IPS-18a (cell line): ENCODE measurements around the gene XPO5.
"Not testable (repeated sequence)": the region's sequence is repeated elsewhere in the genome, so short reads cannot be mapped to it uniquely, and the experiment has no call there.

ENCODE experiments used
- H3K27ac ChIP-seq: one replicate; pipeline ENCODE4 v1.5.1; 2013; ENCODE audit warnings: low read length
- H3K27me3 ChIP-seq: one replicate; pipeline ENCODE4 v1.6.1; 2013; ENCODE audit warnings: mild to moderate bottlenecking, low read length; ENCODE audit not compliant: control insufficient read depth, insufficient read depth
- H3K36me3 ChIP-seq: one replicate; pipeline ENCODE4 v1.6.1; 2013; ENCODE audit warnings: low read depth, low read length; ENCODE audit not compliant: control insufficient read depth
- H3K4me1 ChIP-seq: one replicate; pipeline ENCODE4 v1.6.1; 2013; ENCODE audit warnings: low read depth, low read length; ENCODE audit not compliant: control insufficient read depth
- H3K4me3 ChIP-seq: one replicate; pipeline ENCODE4 v1.5.1; 2013; ENCODE audit warnings: low read length
- H3K9ac ChIP-seq: one replicate; pipeline ENCODE4 v1.6.1; 2013; ENCODE audit warnings: mild to moderate bottlenecking, low read length, moderate library complexity
- H3K9me3 ChIP-seq: one replicate; pipeline ENCODE4 v1.6.1; 2013; ENCODE audit warnings: low read depth, low read length; ENCODE audit not compliant: control insufficient read depth

Gene XPO5

DNA sequence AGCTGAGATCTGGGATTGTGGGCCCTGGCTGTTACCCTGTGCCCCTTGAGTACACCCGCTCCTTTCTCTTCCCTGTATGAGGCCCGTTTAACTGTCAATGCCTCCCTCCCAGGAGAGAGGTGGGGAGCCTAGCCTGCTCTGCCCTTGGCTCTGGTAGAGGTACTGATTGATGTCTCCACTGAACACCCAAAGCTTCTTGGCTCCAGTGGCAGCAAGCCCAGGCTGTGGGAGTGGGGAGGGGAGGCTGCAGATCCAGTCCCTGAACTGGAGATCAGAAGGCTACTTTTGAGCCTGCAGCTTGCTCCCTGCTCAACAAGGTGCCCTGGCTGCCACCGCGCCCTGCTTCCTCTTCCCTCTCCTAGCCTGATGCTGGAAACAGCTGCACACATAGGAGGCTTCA, 73.2 kb downstream of the XPO5 start:
- Histone ChIP-seq H3K4me3 (no peak overlapping the region), H3K4me1 (no peaks in the 10 kb centered on the region), H3K27ac (no peak overlapping the region), H3K36me3 (peaks cover 73% of the 10 kb centered on the region), H3K9me3 (no peaks in the 10 kb centered on the region), H3K27me3 (peaks cover 3% of the 10 kb centered on the region), H3K9ac (no peak overlapping the region)

DNA sequence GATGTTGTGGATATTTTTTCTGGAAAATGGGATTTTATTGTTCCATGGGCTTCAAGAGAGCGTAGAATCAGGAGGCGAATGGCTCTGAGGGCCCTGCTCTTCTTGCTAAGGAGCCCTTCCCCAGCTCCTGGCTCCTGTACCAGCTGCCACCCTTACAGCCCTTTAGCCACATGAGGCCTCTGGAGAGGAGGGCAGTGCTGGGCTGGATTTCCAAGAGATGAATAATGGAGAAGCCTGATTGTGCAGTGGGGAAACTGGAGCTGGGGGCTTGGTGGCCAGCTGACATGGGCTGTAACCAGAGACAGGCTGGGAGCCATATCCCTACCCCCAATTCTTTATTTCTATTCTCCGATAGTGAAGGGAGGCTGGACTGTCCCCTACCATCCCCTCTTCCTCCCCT, 74.9 kb downstream of the XPO5 start:
- Histone ChIP-seq H3K27me3 (no peaks in the 10 kb centered on the region), H3K4me1 (no peaks in the 10 kb centered on the region), H3K9me3 (no peaks in the 10 kb centered on the region), H3K9ac (no peak overlapping the region), H3K27ac (no peak overlapping the region), H3K4me3 (no peak overlapping the region), H3K36me3 (peaks cover 73% of the 10 kb centered on the region)

DNA sequence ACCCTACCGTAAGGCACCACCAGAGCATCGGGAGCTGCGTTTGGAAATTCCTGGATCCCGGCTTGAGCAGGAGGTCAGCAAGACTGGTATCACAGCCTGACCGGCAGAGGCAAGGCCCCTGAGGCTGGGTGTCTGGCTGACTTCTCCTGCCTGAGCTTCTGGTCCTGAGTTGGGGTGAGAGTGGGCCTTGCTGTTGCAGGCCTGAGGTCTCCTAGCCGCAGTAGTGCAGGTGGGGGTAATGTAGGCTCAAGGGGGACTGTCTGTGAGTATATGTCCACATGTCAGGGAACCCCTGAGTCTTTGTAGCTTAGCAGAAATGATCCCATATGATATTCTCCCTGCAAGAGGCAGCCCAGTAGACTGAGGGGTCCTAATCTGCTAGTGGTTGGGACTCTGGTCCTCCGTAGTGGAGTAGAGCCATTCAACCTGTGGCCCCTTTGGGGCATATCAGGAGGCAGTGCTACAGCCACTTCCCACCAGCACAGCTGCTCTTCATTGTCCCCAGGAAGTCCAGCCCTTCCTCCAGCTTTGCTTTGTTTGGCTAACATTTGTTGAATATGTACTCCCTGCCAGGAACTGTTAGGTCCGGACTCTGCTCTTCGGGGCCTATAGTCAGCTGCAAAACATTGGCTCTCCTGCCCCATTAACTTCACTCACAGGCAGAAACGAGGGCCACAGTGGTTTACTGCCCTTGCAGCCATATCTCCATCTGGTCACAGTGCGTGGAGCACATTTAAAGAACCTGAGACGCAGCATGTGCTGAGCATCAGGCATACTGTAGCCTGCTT, 76.6 kb downstream of the XPO5 start:
- Histone ChIP-seq H3K9me3 (no peaks in the 10 kb centered on the region), H3K4me1 (no peaks in the 10 kb centered on the region), H3K27ac (no peak overlapping the region), H3K36me3 (peaks cover 61% of the 10 kb centered on the region), H3K9ac (no peak overlapping the region), H3K27me3 (no peaks in the 10 kb centered on the region), H3K4me3 (no peak overlapping the region)

DNA sequence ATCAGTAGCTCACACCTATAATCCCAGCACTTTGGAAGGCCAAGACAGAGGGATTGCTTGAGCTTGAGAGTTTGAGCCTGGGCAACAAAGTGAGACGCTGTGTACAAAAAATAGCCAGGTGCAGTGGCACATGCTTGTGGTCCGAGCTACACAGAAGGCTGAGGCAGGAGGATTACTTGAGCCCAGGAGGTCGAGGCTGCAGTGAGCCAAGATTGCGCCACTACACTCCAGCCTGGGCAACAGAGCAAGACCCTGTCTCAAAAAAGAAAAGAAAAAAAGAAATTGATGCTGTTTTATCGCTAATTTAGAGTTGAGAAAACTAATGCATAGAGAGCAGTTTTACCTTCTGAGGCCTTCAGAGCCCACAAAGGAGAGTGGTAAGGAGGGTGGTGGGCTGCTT, 77.5 kb downstream of the XPO5 start:
- H3K4me3 ChIP-seq, H3K27me3 ChIP-seq, H3K4me1 ChIP-seq, H3K9ac ChIP-seq, H3K27ac ChIP-seq, H3K9me3 ChIP-seq: not testable (repeated sequence)
- peaks cover 56% of the 10 kb centered on the region for H3K36me3 ChIP-seq

DNA sequence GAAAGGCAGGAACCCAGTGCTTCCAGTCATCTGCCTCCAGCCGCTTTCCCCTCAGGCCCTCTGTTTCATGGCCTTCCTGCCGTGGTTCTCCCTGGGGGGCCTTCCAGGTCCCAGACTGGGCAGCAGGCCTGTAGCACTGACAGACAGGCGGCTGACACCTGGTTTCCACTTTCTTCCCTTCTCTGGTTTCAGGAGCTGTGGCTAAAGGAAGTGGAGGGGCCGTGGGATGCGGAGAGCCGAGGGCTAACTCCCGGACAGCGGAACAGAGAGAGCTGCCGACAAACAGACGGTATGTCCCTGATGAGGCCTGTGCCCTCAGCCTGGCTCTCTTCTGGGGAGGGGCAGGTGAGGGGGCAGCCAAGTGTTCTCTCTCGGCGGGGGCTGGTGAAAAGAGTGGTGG, 78.1 kb downstream of the XPO5 start:
- Histone ChIP-seq H3K27me3 (no peaks in the 10 kb centered on the region), H3K9ac (no peak overlapping the region), H3K4me1 (no peaks in the 10 kb centered on the region), H3K4me3 (no peak overlapping the region), H3K36me3 (peaks cover 50% of the 10 kb centered on the region), H3K27ac (no peak overlapping the region), H3K9me3 (no peaks in the 10 kb centered on the region)

DNA sequence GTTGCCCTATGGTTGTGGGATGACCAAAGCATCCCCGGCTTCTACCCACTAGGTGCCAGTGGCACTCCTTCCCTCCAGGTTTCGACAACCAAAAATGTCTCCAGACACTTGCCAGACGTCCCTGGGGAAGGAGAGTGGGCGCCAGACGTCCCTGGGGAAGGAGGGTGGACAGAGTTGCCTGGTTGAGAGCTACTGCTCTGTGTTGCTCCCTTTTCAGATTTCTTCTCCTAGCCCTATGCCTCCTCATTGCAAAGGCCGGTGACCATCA, 78.8 kb downstream of the XPO5 start:
- no peak overlapping the region for H3K4me3 ChIP-seq
- peaks cover 44% of the 10 kb centered on the region for H3K36me3 ChIP-seq
- H3K9ac ChIP-seq = no peak overlapping the region
- H3K4me1 ChIP-seq = no peaks in the 10 kb centered on the region
- no peaks in the 10 kb centered on the region for H3K9me3 ChIP-seq
- H3K27me3 ChIP-seq = no peaks in the 10 kb centered on the region
- no peak overlapping the region for H3K27ac ChIP-seq

DNA sequence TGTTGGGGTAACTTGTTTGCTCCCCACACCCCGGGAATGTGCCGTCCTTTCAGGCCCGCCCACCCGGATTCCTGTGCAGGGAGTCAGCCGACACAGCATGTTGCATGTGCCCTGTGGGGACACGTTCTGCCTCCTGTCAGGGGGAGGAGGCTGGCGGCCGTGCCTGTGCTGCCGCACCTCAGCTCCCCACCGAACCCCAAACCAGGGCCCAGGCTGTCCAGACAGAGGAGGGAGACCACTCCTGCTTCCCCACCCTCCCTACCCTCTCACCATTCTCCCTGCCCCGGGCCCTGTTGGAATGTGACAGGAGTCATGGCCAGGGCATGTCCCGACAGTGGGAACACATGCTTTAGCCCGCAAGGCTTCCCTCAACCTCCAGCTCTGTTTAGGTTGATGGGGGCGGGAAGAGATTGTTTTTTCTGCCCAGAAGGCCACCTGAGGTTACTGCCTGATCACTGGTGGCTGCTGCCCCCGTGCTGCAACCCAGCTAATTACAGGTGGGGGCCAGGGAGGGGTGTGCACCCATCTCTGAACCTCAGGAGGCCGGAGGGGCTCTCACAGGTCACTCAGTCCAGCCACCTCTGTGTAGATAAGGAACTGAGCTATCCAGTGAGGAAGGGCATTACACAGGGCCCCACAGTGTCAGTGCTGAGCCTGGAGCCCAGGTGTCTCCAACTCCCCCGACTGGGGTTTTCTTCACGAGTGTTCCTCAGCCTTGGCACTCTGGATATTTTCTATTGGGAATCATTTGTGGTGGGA, 79.3 kb downstream of the XPO5 start:
- Histone ChIP-seq H3K9ac (no peak overlapping the region), H3K27ac (no peak overlapping the region), H3K4me3 (no peak overlapping the region), H3K4me1 (no peaks in the 10 kb centered on the region), H3K9me3 (no peaks in the 10 kb centered on the region), H3K27me3 (no peaks in the 10 kb centered on the region), H3K36me3 (peaks cover 39% of the 10 kb centered on the region)

DNA sequence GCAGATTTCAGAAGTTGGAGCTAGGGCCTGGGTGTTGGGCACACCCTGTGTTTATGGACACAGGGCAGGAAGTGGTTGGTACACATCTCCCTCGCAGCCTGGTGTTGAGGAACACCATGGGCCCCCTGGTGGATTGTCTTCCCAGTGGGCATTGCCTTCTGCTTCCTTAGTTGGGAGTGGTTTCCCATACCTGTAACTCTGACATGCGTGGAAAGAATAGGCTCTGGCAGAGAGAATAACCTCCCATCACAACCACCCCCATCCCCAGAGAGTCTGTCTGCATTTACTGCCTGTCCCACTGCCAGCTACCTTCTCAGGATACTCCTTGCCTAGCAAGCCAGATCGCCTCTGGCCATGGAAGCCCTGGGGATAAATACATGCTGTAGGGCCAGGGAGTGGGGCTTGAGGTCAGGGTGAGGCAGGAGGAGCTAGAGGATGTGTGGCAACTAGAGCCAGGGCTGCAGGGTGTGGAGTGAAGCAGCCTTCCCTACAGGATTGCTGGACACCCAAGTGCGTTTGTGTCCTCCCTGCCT, 80.4 kb downstream of the XPO5 start:
- Histone ChIP-seq H3K27me3 (no peaks in the 10 kb centered on the region), H3K27ac (no peak overlapping the region), H3K4me3 (peak overlapping the region; percentile 1), H3K36me3 (peaks cover 28% of the 10 kb centered on the region), H3K4me1 (no peaks in the 10 kb centered on the region), H3K9me3 (no peaks in the 10 kb centered on the region), H3K9ac (no peak overlapping the region)

DNA sequence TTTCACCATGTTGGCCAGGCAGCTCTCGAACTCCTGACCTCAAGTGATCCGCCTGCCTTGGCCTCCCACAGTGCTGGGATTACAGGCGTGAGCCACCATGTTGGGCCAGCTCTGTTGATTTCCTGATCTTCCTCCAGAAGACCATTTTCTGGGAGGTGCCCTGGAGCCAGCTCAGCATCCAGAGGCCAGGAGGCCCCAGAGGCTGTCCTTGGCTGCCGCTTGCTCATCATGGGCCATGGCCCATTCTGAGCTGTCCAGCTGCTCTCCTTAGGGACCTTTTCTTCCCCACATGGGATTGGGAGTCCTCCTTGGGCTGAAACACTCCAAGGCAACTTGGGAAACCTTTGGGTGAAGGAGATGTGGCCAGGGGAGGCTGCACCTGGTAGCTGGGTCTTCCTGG, 81.1 kb downstream of the XPO5 start:
- Histone ChIP-seq H3K9me3 (no peaks in the 10 kb centered on the region), H3K27ac (no peak overlapping the region), H3K9ac (no peak overlapping the region), H3K27me3 (no peaks in the 10 kb centered on the region), H3K4me3 (no peak overlapping the region), H3K4me1 (no peaks in the 10 kb centered on the region), H3K36me3 (peaks cover 21% of the 10 kb centered on the region)

DNA sequence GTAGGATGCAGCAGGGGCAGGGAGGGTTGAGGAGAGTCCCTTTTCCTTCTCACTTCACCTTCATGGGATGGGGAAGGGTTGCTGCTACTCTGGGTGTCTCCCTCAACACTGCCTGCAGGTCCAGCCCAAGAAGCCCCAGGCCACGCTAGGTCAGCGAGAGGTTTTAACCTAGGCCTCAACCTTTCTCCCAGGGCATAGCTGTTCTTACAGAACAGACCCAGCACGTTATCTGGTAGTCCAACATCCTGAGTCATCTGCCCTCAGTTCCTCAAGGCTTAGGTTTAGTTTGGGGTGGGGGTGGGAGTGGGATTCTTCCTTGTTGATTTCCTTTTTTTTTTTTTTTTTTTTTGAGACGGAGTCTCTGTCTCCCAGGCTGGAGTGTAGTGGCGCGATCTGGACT, 81.5 kb downstream of the XPO5 start:
- Histone ChIP-seq H3K4me1 (no peaks in the 10 kb centered on the region), H3K27me3 (no peaks in the 10 kb centered on the region), H3K27ac (no peak overlapping the region), H3K9ac (no peak overlapping the region), H3K4me3 (no peak overlapping the region), H3K36me3 (peaks cover 17% of the 10 kb centered on the region), H3K9me3 (no peaks in the 10 kb centered on the region)

DNA sequence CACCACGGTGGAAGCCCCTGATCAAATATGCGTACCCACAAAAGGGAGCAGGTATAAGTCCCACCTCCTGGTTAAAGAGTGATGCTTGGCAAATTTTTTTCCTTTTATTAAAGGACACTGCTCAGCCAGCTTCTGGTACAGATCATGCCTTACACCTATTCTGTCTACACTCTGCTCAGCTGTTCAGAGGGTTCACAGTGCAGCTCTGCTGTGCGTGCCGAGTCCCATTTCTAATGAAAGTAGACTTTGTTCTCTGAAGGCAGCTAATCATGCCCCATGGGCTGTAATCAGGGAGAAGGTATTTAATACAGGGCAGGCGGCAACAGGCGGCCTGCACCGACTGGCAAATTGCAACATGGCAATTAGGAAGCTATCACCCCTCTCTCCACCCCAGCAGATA, 82.0 kb downstream of the XPO5 start:
- no peak overlapping the region for H3K27ac ChIP-seq

DNA sequence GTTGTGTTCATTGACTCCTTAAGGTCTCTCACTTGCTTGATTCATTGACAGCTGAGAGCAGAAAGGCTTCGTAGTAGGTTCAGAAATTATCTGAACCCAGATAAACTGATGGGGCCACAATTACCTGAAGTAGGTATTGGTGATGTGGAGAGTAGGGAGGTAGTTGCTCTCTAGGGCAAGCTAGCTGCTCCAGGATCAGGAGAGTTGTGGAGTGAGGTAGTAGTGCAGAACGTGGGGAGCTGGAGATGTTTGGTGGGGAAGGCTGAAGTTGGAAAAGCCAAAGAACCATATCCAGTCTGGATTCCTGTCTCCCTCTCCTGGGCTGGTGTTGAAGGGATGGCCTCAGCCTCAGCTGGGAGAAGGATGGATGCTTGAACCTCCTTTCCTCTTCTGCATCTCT, 82.6 kb downstream of the XPO5 start:
- no peak overlapping the region for H3K4me3 ChIP-seq
- no peak overlapping the region for H3K9ac ChIP-seq
- no peaks in the 10 kb centered on the region for H3K27me3 ChIP-seq
- peaks cover 6% of the 10 kb centered on the region for H3K36me3 ChIP-seq
- H3K9me3 ChIP-seq = no peaks in the 10 kb centered on the region
- no peak overlapping the region for H3K27ac ChIP-seq
- no peaks in the 10 kb centered on the region for H3K4me1 ChIP-seq

More for the DNA sequence above, 82.0 kb downstream of the XPO5 start:
- H3K27me3 ChIP-seq = no peaks in the 10 kb centered on the region
- H3K4me3 ChIP-seq = no peak overlapping the region
- no peaks in the 10 kb centered on the region for H3K9me3 ChIP-seq
- peaks cover 12% of the 10 kb centered on the region for H3K36me3 ChIP-seq
- H3K4me1 ChIP-seq = no peaks in the 10 kb centered on the region
- H3K9ac ChIP-seq = no peak overlapping the region
